ENCODE results near the gene TSPAN18.

Gene TSPAN18

DNA sequence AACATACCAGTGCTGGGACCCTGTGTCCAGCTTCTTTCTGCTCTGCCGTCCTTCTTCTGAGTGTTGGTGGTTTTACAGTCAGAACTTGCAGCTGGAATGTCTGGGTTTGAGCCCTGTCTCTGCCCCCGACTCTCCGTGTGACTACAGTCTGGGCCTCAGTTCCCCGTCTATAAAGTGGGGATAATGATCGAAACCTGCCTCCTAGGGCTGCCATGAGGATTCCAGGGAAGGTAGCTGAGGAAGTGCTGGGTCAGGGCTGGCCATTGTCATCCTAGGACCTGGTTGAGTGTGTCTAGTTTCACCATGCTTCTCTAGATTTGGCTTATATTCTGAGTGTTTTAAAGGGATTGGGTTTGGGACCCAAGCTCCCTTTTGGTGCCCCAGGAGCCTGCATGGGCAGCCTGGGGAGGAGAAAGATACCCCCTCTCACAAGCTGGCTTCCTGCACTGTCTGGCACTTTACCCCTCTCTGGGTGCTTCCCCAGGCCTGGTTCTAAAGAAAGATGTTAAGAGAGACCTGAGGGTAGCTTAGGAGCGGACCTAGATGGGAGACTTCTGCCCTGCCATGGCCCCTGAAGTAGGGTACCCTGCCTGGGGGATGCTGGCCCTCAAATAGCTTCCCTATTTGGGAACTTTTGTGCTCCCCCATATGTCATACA lies 49.9 kb downstream of the TSPAN18 start:
- in situ Hi-C loops (cut with MboI; ENCODE audit: low sequenced_read_pairs) = no loop called here

DNA sequence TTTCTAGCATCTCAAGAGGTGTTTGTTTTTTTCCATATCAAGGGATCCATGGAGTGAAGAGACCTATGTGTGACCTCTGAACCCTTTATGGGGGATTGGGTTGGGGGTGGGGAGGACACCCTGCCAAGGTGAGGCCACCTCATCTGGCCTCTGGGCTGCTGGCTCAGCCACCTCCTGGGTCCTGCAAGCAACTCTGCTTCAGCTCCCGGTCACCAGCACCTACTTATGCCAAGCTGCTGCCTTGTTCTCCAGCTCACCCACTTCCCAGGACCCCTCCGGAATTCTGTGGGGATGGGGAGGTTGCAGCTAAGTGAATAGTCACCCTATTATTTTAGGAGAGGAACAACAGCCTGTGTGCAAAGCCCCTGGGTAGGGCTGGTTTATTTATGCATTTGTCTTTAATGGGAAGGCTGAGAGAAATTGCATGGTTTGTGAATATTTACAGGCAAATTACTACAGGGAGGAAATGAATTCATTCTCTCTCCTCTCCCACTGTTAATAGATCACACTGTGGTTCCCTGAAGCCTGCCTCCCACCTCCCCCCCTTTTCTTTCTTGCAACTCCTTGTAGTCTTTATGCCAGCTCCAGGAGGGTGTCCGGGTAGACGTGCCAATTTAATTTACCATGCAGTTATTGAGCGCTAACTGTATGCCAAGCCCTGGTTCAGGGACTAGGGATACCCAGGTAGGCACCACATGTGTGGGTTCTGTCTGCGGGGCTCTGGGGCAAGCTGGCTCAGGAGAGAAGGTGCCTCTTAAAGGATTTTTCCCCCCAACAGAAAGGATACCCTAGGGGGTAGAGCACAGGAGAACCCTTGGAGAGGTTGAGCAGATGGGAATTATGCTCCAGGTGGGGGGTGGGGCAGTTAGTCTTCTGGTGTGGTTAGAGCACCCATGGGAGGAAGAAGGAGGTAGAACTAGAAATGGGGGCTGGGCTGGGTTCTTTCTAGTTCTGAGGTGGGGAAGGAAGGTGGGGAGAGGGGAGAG lies 50.7 kb downstream of the TSPAN18 start:
- in situ Hi-C loops (cut with MboI; ENCODE audit: low sequenced_read_pairs) = no loop called here

DNA sequence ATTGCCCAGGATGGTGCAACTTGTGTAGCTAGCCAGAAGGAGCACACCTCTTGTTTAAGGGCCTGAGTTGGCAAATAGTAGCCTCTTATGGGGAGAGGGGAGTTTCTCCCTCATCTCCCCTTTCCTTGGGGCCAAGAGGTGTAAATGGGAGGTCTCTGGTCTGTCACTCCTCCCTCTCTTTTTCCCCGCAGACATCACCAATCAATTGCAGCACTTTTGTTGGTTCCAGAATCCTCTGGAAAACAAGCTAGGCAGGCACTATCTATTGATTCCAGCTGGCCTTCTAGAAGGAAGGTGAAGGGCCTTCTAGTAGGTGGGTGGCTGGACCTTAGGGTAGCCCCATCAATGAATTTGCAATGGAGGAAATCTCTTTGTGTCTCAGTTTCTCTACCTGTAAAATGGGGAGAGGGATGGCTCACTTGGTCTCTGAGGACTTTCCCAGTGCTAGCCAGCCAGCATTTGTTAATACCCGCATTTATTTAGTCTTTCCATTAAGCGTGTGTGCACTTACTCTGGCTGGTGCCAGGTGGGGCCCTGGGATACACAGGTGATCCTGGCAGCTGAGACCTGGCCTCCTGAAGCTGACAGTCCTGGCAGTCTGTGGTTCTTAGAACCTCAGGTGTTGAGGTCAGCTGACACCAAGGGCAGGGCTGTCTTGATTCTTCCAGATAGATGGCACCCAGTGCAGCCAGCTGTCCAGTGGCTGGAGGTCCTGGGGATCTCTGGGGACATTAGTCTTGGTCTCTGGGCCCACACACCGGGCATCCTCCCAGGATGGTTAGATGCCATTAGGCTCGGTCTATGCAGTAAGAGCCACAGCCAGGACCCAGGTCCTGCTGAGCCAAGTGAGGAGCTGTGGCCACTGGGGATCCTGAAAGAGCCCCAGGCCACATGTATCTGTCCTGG lies 51.7 kb downstream of the TSPAN18 start:
- in situ Hi-C loops (cut with MboI; ENCODE audit: low sequenced_read_pairs) = no loop called here

DNA sequence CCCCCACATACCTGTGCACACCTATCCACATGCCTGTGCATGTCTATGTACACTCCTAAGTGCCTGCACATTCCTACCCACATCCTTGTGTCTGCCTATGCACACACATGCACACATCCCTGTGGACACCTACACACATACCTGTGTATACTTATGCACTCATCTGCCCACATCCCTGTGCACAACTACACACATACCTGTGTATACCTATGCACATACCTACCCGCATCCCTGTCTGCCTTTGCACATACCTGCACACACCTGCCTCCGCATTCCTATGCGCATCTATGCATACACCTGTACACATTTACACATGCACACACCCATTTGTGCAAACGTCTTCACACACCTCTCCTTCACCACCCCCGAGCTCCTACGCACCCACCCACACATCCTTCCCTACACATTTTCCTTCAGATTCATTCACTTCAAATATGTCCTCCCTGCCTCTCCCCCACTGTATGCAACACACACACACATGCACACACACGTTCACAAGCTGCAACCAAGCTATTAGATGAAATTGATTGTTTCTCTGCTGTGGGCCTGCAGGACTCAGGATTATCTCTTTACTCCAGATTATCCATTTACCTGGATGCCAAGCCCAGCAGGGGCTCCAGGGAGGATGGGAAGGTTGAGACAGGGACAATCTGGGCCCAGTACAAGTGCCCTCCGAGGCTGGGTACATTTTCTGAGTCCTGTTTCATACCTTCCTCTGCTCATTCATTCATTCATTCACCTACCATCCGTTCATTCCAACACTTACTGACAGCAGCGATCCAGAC lies 53.2 kb downstream of the TSPAN18 start:
- in situ Hi-C loops (cut with MboI; ENCODE audit: low sequenced_read_pairs) = no loop called here

DNA sequence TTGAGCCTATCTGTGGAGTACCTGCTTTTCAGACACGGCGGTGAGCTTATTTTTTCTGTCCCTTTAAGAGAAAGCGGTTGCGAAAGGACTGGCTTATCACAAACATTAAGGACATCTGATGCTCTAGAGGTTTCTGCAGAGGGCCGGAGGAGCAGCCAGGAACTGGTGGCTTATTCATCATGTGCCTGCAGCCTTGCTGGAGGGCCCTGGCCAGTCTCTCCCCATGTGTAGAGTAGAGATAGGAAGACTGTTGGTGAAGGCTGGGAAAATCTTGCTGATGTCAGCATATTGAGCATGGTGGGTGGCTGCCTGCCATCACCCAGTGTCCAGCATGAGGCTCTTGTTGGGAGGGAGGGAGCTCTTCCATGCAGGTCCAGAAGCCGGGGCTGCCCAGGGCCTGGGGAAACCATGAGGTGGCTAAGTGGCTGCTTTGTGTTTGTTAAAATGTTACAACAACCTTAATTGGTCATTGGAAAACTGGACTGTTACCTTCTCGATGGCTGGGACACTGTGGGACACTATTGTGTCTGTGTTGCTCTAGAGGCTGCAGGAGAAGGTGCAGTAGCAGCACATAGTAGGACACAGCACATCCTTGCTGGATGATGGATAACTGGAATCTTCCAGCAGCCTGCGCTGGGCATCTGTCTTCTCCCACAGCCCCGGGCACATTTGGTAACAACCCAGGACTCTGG lies 54.3 kb downstream of the TSPAN18 start:
- in situ Hi-C loops (cut with MboI; ENCODE audit: low sequenced_read_pairs) = no loop called here

DNA sequence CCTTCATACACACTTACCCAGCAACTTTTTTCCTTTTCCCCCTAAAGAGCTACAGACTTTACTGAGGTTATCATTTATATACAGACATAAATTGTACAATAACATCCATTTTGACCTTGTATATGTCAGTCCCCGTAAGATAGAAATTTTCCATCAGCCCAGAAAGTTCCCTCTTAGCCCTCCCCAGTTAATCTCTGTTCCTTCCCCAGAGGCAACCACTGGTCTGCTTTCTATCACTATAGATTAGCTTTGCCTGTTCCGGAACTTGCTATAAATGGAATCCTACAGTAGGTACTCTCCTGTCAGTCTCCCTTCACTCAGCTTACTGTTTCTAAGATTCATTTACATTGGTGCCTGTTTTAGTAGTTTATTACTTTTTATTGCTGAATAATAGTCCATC lies 54.9 kb downstream of the TSPAN18 start:
- in situ Hi-C loops (cut with MboI; ENCODE audit: low sequenced_read_pairs) = no loop called here

DNA sequence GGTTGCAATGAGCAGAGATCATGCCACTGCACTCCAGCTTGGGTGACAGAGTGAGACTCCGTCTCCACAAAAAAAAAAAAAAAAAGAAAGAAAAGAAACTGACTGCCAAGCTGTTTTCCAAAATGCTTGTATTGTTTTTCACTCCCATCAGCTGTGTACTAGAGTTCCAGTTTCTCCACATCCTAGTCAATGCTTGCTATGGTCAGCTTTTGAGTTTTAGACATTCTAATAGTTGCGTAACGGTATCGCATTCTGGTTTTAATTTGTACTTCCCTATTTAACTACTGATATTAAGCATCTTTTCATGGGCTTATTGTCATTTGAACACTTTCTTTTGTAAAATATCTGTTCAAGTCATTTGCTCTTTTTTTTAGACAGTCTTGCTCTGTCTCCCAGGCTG lies 55.7 kb downstream of the TSPAN18 start:
- in situ Hi-C loops (cut with MboI; ENCODE audit: low sequenced_read_pairs) = no loop called here

DNA sequence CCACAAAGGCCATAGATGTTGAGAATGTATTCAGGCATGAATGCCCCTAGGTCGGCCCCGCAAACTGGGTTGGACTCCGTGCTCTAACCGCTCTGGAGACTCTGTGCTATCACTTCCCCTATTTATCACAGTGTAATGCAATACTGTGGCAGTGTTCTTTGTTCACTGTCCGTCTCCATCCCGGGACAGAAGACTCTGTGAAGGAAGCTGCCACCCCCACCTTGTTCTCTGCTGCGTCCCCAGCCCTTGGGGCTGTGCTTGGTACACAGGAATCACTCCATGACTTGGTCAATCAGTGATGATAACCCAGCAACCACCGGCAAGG lies 57.6 kb downstream of the TSPAN18 start:
- in situ Hi-C loops (cut with MboI; ENCODE audit: low sequenced_read_pairs) = no loop called here

DNA sequence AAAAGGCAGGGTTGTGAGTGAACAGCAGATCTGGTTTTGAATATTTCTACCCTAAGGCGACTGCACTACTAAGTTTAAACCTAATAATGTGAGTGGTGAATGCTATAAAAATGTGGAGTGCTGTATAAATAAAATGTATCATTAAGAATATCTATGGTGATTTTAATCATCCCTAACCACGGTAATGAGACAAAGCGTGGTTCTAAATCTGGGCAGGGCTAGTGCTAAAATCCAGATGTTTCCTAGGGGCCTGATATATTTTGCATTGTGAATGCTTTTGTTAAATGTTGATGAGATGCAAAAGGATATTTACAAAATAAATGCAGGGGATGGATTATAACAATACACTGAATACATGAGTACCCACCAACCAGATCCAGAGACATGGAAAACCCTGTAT lies 58.1 kb downstream of the TSPAN18 start:
- in situ Hi-C loops (cut with MboI; ENCODE audit: low sequenced_read_pairs) = no loop called here

DNA sequence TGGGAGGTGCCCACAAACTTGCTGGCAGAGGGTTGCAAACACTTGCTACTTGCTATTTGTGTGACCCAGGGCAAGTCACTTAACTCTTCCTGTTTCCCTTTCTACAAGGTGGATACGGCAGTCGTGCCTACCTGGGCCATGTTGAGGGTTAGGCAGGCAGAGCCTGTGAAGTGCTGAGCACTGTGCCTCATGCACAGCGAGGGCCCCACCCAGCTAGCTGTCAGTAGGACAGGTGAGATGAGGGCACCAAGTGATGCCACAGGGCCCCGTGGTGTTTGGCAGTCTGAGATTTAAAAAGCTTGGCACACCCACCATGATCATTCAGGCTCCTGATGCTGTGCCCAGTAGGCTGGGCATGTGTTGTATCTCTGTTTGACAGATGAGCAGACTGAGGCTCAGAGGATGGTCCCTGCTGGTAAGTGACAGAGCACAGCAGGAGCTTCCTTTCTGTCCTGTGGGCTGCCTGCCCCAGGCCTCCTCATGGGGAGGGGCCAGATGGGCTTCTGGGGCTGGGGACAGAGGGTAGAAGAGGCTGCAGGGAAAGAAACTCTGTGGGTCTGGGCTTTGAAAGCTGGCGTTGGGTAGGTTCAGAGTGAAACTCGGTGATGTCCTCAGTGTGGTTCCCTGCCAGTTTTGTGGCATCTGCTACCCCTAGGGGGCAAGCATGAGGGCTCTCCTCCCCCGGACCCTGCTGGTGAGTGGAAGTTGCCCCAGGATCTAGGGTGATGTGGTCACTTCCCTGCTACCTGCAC lies 59.3 kb downstream of the TSPAN18 start:
- in situ Hi-C loops (cut with MboI; ENCODE audit: low sequenced_read_pairs) = no loop called here

DNA sequence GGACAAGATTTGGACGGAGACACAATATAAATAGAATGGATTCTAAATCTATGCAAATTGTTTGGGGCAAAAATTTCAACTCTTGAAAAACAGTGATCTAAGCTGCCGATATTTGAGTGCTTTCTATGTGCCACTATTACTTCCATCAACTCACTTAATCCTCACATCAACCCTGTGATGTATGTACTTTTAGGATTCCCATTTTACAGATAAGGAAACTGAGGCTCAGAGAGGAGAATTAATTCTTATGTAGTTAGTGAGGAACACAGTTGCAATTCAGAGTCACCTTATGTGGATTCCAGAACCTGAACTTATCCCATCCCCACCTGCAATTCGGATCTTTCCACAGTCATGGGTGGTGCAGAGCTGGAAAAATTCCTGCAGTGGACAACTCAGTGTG lies 60.3 kb downstream of the TSPAN18 start:
- in situ Hi-C loops (cut with MboI; ENCODE audit: low sequenced_read_pairs) = no loop called here

DNA sequence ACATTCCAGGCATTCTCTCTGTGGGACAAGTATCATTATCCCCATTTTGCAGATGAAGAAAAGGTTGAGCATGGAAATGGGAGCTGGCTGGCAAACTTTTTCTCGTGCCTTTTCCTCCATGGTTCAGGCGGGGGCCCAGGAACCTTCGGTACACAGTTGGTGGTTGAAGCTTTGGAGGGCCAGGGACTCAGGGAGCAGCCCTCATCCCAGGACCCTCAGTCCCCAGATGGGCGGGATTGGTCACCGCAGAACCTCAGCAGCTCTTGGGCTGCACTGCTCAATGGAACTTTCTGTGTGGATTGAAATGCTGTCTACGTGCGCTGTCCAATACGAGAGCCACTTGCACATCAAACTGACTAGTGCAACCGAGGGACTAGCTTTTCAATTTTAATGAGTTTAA lies 61.2 kb downstream of the TSPAN18 start:
- in situ Hi-C loops (cut with MboI; ENCODE audit: low sequenced_read_pairs) = no loop called here

DNA sequence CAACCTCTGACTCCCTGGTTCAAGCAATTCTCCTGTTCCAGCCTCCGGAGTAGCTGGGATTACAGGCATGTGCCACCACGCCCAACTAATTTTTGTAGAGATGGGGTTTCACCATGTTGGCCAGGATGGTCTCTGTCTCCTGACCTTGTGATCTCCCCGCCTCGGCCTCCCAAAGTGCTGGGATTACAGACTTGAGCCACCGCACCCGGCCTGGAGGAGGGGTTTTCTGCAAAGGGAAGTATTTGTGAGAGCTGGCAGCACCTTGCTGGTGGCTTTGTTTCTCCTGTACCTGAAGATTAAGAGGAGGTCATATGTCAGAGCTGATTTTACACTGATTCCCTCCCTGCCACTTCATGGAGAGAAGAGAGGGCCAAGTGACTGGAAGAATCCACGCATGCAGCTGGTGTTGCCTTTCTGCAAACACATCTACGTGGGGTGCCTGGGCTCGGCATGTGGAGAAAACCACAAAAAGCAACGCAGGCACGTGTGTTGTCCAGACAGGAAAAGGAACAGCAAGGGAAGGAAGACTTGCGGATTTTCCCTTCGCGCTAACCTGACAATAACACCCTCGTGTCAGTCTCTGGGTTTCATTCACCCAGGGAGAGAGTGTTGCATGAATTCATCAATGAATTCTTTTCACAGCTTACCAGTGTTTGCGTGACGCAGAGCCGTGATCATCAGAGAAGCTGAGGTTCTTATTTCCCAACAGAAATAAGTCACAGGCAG lies 61.9 kb downstream of the TSPAN18 start:
- in situ Hi-C loops (cut with MboI; ENCODE audit: low sequenced_read_pairs) = no loop called here

DNA sequence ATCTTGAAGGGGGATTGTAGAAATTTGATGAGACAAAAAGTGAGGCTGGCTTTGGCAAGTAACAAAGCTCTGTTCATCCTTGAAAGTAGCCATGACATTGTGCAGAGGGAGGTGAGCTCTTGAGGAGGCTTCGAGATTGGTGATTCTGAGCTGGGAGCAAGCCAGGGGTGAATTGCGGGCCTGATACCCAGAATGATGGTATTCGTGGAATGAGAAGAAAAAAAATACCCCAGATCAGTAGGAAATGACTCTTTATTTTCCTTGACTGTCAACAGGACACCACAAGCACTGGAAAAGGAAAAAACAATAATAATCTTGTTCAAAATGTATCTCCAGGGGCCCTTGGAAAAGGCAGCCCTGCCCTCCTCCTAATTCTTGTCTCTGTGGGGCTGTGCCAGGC lies 62.7 kb downstream of the TSPAN18 start:
- in situ Hi-C loops (cut with MboI; ENCODE audit: low sequenced_read_pairs) = no loop called here

DNA sequence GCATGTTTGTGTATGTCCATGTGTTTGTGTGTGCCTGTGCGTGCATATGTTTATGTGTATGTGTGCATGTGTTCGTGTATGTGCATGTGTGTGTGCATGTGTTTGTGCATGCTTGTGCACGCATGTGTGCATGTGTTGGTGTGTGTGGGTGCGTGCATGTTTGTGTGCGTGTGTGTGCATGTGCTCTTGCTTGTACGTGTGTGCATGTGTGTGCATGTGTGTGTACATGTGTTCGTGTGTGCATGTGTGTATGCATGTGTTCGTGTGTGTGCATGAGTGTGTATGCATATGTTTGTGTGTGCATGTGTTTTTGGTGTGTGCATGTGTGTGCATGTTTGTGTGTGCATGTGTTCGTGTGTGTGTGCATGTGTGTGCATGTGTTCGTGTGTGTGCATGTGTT lies 63.4 kb downstream of the TSPAN18 start:
- in situ Hi-C loops (cut with MboI; ENCODE audit: low sequenced_read_pairs) = no loop called here

DNA sequence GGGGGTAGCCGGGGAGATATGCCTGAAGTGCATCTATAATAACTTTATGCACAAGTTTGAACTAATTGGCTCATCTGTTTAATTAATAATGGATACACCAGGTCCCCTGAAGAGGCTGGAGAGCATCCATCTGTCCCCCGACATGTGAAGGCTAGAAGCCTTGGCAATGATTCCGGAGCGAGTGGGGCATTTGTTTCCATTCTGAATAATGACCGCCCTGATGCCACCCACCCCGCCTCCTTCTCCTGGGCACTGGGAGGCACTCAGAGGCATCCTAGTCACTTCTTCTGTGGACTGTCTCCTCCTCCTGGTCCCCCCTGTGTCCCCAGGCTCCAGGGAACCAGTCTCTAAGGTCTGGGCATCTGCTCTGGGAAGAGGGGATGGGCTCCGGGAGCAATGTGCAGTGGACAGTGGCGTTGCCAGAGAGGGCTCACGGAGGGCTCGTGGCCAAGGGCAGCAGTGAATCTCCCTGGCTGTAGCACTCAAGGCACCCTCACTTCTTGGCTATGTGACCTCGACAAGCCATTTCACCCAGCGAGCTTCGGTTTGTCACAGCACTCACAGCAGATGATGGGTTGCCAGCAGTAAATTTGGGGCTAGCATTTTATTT lies 64.7 kb downstream of the TSPAN18 start:
- in situ Hi-C loops (cut with MboI; ENCODE audit: low sequenced_read_pairs) = no loop called here

DNA sequence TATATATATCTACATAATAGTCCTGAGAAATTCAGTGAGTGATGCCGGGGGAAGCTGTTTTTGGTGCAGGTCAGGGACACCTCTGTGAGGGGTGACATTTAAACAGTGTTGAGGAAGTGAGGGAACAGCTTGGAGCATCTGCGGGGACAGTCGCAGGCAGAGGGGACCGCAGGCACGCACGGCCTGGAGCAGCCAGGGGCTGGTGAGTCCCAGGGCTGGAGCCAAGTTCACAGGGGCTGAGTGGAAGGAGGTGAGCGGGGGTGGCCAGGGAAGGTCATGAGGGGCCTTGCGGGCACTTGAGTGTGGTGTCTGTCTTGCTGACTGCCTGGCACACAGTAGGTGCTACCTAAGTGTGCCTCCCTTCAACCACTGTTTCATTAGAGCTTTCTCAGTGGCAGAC lies 65.4 kb downstream of the TSPAN18 start:
- in situ Hi-C loops (cut with MboI; ENCODE audit: low sequenced_read_pairs) = no loop called here

DNA sequence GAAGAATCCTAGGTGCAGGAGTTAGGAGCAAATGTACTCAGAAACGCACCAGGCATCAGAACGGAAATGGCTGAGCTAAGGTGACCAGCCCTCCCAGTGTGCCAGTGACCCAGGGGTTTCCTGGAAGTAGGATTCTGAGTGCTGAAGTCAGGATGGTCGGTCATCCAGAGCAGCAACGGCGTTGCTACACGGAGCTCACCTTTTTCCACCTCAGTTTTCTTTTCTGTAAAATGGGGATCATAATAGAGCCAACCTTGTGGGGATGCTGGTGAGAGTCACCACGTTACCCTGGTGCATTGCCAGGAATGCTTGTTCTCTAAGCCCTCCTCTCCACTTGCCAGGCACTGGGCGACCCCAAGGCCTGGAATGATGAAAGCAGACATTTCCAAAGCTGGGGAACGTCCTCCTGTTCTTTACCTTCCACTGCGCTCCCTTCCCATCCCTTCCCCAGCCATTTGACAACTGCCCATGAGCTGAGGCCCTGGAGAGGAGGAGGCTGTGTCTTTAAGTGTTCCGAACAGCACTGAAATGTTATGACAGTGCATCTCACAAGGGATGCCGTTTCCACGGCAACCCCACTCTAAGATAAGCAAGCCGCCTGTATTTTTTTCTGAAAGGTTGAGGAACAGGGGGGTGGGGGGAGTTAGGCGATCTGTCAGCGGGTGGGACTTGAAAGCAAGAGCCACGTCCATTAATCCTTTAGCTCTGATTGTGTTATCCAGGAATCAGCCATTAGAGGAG lies 66.8 kb downstream of the TSPAN18 start:
- in situ Hi-C loops (cut with MboI; ENCODE audit: low sequenced_read_pairs) = no loop called here

All from hTERT RPE-1 (cell line).